ENCODE data around the gene RARS2.

Gene RARS2

DNA sequence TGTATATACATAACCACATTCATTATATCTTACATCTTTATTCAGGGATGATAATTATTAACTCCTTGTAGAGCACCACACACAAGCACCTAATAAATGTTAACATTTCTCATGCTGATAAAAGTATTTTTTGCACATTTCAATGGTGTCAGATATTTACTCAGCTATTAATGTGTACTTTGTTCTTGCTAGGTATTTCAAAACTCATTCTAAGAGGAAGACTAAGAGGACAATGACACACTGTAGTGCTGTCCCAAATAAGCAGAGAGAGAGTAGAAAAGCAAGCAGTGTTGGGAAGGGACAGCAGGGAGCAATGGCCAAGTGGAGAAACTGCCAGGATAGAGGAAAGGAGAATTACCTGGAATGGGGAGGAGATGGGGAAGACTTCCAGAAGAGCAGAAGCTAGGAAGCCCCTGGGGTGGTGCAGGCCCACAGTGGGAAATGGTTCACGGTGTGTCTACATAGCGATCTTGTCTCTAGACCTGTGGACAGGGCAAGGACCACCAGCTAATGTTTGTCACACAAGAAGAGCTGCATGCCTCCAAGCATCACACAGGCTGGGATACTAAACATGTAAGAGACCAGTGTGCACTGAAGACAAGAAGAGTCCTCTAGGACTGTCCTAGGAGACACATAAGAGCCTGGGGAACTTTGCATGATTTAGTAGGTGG is 55.3 kb downstream of the RARS2 start (continued):
- TF ChIP-seq SCRT2 (tag by site-specific recombination; IDR thresholded peaks at IDR 0.05) (no peak), ZNF10 (tag by site-specific recombination; IDR thresholded peaks at IDR 0.05) (no peak), ZNF335 (tag by site-specific recombination; conservative IDR thresholded peaks at IDR 0.05) (no peak), ZNF571 (tag by site-specific recombination; IDR thresholded peaks at IDR 0.05) (no peak), KLF7 (tag by site-specific recombination; IDR thresholded peaks at IDR 0.05; ENCODE audit: borderline replicate concordance) (no peak), SP3 (tag by site-specific recombination; IDR thresholded peaks at IDR 0.05) (no peak)

DNA sequence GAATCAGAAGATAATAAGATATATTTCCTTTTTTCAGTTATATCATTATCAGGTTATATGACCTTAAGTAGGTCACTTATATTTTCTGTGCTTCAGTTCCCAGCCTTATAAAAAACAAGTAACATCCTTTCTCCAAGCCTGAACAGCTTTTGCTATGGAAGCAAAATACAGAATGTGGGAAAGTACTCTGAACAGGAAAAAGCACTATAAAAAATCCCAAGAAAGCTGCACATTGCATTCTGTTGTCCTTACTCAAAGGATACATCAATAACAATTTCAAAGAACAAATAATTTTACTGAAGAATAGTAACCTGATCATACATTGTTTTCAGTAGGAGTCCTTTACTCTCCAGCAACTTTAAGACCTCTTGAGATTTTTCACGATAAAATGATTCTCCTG is 60.6 kb downstream of the RARS2 start:
- Histone ChIP-seq H3K9me3 (ENCODE audit: control insufficient read depth, insufficient read depth, low read depth, low read length) (no peaks in the 10 kb centered on the region), H3K4me3 (ENCODE audit: low read depth, low read length) (no peak overlapping the region), H3K4me1 (ENCODE audit: control insufficient read depth, insufficient read depth, low read length) (no peaks in the 10 kb centered on the region), H3K36me3 (ENCODE audit: control insufficient read depth in 2 of 2, insufficient read depth in 1 of 2, low read length in 2 of 2) (peaks cover 0 to 54% of the 10 kb centered on the region in 2 experiments; a peak in 2 of 3 replicates), H3K27ac (ENCODE audit: extremely low read depth, low read depth, low read length) (no peak overlapping the region)
- TF ChIP-seq, protein P1, sequence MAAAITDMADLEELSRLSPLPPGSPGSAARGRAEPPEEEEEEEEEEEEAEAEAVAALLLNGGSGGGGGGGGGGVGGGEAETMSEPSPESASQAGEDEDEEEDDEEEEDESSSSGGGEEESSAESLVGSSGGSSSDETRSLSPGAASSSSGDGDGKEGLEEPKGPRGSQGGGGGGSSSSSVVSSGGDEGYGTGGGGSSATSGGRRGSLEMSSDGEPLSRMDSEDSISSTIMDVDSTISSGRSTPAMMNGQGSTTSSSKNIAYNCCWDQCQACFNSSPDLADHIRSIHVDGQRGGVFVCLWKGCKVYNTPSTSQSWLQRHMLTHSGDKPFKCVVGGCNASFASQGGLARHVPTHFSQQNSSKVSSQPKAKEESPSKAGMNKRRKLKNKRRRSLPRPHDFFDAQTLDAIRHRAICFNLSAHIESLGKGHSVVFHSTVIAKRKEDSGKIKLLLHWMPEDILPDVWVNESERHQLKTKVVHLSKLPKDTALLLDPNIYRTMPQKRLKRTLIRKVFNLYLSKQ (tag by site-specific recombination; IDR thresholded peaks at IDR 0.05; ENCODE audit: borderline replicate concordance), result no peak
- TF ChIP-seq, protein P2, sequence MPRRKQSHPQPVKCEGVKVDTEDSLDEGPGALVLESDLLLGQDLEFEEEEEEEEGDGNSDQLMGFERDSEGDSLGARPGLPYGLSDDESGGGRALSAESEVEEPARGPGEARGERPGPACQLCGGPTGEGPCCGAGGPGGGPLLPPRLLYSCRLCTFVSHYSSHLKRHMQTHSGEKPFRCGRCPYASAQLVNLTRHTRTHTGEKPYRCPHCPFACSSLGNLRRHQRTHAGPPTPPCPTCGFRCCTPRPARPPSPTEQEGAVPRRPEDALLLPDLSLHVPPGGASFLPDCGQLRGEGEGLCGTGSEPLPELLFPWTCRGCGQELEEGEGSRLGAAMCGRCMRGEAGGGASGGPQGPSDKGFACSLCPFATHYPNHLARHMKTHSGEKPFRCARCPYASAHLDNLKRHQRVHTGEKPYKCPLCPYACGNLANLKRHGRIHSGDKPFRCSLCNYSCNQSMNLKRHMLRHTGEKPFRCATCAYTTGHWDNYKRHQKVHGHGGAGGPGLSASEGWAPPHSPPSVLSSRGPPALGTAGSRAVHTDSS (tag by site-specific recombination; IDR thresholded peaks at IDR 0.05), result no peak
- TF ChIP-seq ZFHX2 (tag by site-specific recombination; conservative IDR thresholded peaks at IDR 0.05), result no peak
- TF ChIP-seq ZNF184 (tag by site-specific recombination; IDR thresholded peaks at IDR 0.05), result no peak
- ChIA-PET CTCF (no interaction called here), POLR2A (no interaction called here)

DNA sequence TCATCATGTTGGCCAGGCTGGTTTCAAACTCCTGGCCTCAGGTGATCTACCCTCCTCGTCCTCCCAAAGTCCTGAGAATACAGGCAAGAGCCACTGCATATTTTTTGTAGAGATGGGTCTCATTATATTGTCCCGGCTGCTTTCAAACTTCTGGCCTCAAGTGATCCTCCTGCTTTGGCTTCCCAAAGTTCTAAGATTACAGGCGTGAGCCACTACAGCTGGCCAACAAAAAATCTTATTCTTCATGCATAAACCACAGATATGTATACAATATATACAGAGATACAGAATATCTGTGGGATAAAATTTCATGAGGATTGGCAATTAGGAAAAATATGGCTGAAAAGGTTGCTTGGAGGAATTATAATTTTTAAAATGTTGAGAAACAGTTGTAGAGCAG is 67.1 kb downstream of the RARS2 start:
- Histone ChIP-seq H3K9me3 (ENCODE audit: control insufficient read depth, insufficient read depth, low read depth, low read length) (no peaks in the 10 kb centered on the region), H3K27ac (ENCODE audit: extremely low read depth, low read depth, low read length) (no peak overlapping the region), H3K36me3 (ENCODE audit: control insufficient read depth in 2 of 2, insufficient read depth in 1 of 2, low read length in 2 of 2) (peaks cover 10 to 65% of the 10 kb centered on the region in 2 experiments), H3K4me3 (ENCODE audit: low read depth, low read length) (no peak overlapping the region), H3K4me1 (ENCODE audit: control insufficient read depth, insufficient read depth, low read length) (no peaks in the 10 kb centered on the region)
- CTCF ChIA-PET, result interaction anchor here (0.6 kb wide), 1 partner anchor 32 kb away, joined by 6 read pairs; no protein-coding TSS in a partner anchor
- TF ChIP-seq ZNF768 (tag by site-specific recombination; IDR thresholded peaks at IDR 0.05) (no peak), ZNF560 (tag by site-specific recombination; IDR thresholded peaks at IDR 0.05; ENCODE audit: borderline replicate concordance) (no peak), KLF8 (tag by site-specific recombination; IDR thresholded peaks at IDR 0.05) (no peak)
- POLR2A ChIA-PET, result interaction anchor here (0.7 kb wide), 1 partner anchor 20 kb away, joined by 4 read pairs; no protein-coding TSS in a partner anchor

DNA sequence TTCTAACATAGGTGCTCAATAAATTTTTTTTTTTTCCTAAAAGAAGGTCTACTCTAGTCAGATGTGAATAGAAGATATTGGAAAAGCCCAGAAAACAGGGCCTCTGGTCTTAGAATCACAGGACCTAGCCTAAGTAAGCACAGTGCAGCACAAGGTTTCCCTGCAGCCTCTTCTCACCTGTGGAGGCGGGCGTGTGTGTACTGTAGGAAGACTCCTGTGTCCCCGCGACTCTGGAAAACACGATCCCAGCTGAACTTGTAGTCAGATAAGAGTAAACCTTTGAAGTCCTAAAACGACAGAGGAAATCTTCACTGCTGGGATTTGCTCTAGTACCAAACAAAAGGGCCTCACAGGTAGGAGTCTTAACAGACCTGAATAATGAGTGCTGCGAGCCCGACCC is 71.3 kb downstream of the RARS2 start:
- Histone ChIP-seq H3K9me3 (ENCODE audit: control insufficient read depth, insufficient read depth, low read depth, low read length) (no peaks in the 10 kb centered on the region), H3K4me3 (ENCODE audit: low read depth, low read length) (no peak overlapping the region), H3K27ac (ENCODE audit: extremely low read depth, low read depth, low read length) (no peak overlapping the region), H3K36me3 (ENCODE audit: control insufficient read depth in 2 of 2, insufficient read depth in 1 of 2, low read length in 2 of 2) (peaks cover 40 to 83% of the 10 kb centered on the region in 2 experiments), H3K4me1 (ENCODE audit: control insufficient read depth, insufficient read depth, low read length) (no peaks in the 10 kb centered on the region)
- ChIA-PET POLR2A (no interaction called here), CTCF (no interaction called here)
- TF ChIP-seq, protein P3, sequence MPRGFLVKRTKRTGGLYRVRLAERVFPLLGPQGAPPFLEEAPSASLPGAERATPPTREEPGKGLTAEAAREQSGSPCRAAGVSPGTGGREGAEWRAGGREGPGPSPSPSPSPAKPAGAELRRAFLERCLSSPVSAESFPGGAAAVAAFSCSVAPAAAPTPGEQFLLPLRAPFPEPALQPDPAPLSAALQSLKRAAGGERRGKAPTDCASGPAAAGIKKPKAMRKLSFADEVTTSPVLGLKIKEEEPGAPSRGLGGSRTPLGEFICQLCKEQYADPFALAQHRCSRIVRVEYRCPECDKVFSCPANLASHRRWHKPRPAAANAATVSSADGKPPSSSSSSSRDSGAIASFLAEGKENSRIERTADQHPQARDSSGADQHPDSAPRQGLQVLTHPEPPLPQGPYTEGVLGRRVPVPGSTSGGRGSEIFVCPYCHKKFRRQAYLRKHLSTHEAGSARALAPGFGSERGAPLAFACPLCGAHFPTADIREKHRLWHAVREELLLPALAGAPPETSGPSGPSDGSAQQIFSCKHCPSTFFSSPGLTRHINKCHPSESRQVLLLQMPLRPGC (tag by site-specific recombination; IDR thresholded peaks at IDR 0.05), result no peak
- TF ChIP-seq SP3 (tag by site-specific recombination; IDR thresholded peaks at IDR 0.05) (no peak), FEZF1 (tag by site-specific recombination; IDR thresholded peaks at IDR 0.05) (no peak), ZNF138 (tag by site-specific recombination; IDR thresholded peaks at IDR 0.05; ENCODE audit: borderline replicate concordance) (no peak), ZNF830 (tag by site-specific recombination; IDR thresholded peaks at IDR 0.05; ENCODE audit: low read depth) (no peak)
- TF ChIP-seq, protein P4, sequence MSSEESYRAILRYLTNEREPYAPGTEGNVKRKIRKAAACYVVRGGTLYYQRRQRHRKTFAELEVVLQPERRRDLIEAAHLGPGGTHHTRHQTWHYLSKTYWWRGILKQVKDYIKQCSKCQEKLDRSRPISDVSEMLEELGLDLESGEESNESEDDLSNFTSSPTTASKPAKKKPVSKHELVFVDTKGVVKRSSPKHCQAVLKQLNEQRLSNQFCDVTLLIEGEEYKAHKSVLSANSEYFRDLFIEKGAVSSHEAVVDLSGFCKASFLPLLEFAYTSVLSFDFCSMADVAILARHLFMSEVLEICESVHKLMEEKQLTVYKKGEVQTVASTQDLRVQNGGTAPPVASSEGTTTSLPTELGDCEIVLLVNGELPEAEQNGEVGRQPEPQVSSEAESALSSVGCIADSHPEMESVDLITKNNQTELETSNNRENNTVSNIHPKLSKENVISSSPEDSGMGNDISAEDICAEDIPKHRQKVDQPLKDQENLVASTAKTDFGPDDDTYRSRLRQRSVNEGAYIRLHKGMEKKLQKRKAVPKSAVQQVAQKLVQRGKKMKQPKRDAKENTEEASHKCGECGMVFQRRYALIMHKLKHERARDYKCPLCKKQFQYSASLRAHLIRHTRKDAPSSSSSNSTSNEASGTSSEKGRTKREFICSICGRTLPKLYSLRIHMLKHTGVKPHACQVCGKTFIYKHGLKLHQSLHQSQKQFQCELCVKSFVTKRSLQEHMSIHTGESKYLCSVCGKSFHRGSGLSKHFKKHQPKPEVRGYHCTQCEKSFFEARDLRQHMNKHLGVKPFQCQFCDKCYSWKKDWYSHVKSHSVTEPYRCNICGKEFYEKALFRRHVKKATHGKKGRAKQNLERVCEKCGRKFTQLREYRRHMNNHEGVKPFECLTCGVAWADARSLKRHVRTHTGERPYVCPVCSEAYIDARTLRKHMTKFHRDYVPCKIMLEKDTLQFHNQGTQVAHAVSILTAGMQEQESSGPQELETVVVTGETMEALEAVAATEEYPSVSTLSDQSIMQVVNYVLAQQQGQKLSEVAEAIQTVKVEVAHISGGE (tag by site-specific recombination; conservative IDR thresholded peaks at IDR 0.05; ENCODE audit: low read depth), result no peak
- TF ChIP-seq, protein P5, sequence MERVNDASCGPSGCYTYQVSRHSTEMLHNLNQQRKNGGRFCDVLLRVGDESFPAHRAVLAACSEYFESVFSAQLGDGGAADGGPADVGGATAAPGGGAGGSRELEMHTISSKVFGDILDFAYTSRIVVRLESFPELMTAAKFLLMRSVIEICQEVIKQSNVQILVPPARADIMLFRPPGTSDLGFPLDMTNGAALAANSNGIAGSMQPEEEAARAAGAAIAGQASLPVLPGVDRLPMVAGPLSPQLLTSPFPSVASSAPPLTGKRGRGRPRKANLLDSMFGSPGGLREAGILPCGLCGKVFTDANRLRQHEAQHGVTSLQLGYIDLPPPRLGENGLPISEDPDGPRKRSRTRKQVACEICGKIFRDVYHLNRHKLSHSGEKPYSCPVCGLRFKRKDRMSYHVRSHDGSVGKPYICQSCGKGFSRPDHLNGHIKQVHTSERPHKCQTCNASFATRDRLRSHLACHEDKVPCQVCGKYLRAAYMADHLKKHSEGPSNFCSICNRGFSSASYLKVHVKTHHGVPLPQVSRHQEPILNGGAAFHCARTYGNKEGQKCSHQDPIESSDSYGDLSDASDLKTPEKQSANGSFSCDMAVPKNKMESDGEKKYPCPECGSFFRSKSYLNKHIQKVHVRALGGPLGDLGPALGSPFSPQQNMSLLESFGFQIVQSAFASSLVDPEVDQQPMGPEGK (tag by site-specific recombination; IDR thresholded peaks at IDR 0.05), result no peak
